ENCODE results near the gene E2F3.

GRCh38 chr6:20447157-20447556 is 45.5 kb downstream of the E2F3 start:
- TF ChIP-seq, protein P1, sequence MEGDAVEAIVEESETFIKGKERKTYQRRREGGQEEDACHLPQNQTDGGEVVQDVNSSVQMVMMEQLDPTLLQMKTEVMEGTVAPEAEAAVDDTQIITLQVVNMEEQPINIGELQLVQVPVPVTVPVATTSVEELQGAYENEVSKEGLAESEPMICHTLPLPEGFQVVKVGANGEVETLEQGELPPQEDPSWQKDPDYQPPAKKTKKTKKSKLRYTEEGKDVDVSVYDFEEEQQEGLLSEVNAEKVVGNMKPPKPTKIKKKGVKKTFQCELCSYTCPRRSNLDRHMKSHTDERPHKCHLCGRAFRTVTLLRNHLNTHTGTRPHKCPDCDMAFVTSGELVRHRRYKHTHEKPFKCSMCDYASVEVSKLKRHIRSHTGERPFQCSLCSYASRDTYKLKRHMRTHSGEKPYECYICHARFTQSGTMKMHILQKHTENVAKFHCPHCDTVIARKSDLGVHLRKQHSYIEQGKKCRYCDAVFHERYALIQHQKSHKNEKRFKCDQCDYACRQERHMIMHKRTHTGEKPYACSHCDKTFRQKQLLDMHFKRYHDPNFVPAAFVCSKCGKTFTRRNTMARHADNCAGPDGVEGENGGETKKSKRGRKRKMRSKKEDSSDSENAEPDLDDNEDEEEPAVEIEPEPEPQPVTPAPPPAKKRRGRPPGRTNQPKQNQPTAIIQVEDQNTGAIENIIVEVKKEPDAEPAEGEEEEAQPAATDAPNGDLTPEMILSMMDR (IDR thresholded peaks at IDR 0.05; ENCODE audit: insufficient read depth, low read depth, low read length), result no peak
- TF ChIP-seq EZH2 (IDR thresholded peaks at IDR 0.05; ENCODE audit: insufficient read depth, low read length), result no peak

Measured in astrocyte (in vitro differentiated cells and primary cell).